ENCODE results near the gene ECM1. TPM values are rescaled to one million over a fixed set of nuclear protein-coding genes. Genes with fewer than 3 reads are reported as not detected.

Gene ECM1
- total RNA-seq, 1 experiment from 2014 or later, result 1.4 TPM

DNA sequence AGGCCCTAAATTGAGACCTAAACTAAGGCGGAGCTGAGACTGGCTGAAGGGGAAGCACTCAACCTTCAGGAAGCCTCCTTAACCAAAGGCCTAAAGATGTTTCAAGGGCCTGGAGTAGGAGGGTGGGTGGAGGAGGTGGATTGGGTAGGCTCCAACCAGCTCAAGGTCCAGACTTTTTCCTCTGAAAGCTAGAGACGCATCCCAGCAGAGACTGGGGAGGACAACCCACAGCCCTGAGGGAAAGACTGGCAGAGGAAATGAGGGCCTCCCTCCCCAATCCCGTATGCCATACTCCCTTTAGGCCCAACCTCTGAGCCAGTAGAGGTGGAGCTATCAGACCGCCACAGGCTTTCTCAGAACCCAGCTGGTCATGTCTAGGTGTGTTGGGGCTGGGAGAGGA is 1.1 kb downstream of the ECM1 start:
- no peak overlapping the region for H3K27ac ChIP-seq (ENCODE audit: insufficient read length, low read depth, low read length)
- peaks cover 23 to 47% (median 32%) of the 10 kb centered on the region in 3 experiments; a peak in 6 of 7 replicates for H3K36me3 Mint-ChIP-seq (ENCODE audit: insufficient read depth in 1 of 3, low read depth in 3 of 3)
- H3K4me3 Mint-ChIP-seq, result no peak overlapping the region
- no peaks in the 10 kb centered on the region for H3K79me1 ChIP-seq (ENCODE audit: insufficient read depth, low read depth, low read length, poor library complexity, severe bottlenecking)
- no peak for DNase-seq
- H4K20me1 ChIP-seq (ENCODE audit: control insufficient read depth, insufficient read depth, insufficient read length), result no peaks in the 10 kb centered on the region
- no peak overlapping the region for H3K4me2 ChIP-seq (ENCODE audit: insufficient read depth, insufficient read length, low read length)
- H4K8ac ChIP-seq (replicated peaks; ENCODE audit: insufficient read length, low read depth, low read length), result no peak overlapping the region
- no peak overlapping the region for H2BK20ac ChIP-seq (ENCODE audit: low read depth, low read length, poor library complexity, severe bottlenecking)
- H3K9me3 Mint-ChIP-seq, result no peaks in the 10 kb centered on the region
- H3K23me2 ChIP-seq (ENCODE audit: insufficient read length, low read depth, low read length, poor library complexity, severe bottlenecking), result no peaks in the 10 kb centered on the region
- no peaks in the 10 kb centered on the region for H3K9me3 ChIP-seq (ENCODE audit: control insufficient read depth, low read depth, low read length)
- no peaks in the 10 kb centered on the region for H3K27me3 ChIP-seq (ENCODE audit: insufficient read depth, low read length)
- H4K91ac ChIP-seq (ENCODE audit: insufficient read length, low read depth, low read length), result no peak overlapping the region
- H2BK5ac ChIP-seq (ENCODE audit: insufficient read length, low read length), result no peak overlapping the region
- no peaks in the 10 kb centered on the region for H3K79me2 ChIP-seq (ENCODE audit: insufficient read depth, low read length)
- H3K14ac ChIP-seq (ENCODE audit: insufficient read depth, low read length), result no peak overlapping the region
- H2AK5ac ChIP-seq (ENCODE audit: insufficient read length, low read length), result no peak overlapping the region
- H3K4me1 Mint-ChIP-seq, result peaks cover 5 to 6% of the 10 kb centered on the region in 2 experiments; a peak in 2 of 4 replicates
- no peaks in the 10 kb centered on the region for H3K4me1 ChIP-seq (ENCODE audit: insufficient read depth, low read length)
- H3K27ac Mint-ChIP-seq, result 0 out of 7 replicates have a peak overlapping the region, but pooled peaks of 1 of the 3 experiments have one; percentile 52
- no peak overlapping the region for H2BK15ac ChIP-seq (ENCODE audit: low read depth, low read length)
- no peak overlapping the region for H3T11ph ChIP-seq (ENCODE audit: low read length)
- H3K23ac ChIP-seq (ENCODE audit: insufficient read length, low read depth, low read length), result no peak overlapping the region
- no peak overlapping the region for H3K56ac ChIP-seq (ENCODE audit: insufficient read length, low read depth, low read length)
- H4K5ac ChIP-seq (ENCODE audit: insufficient read length, low read depth, low read length), result no peak overlapping the region
- WGBS (ENCODE audit: extremely low coverage, insufficient read length, low lambda C conversion rate), result no CpG with 5 or more reads among the region's 4 CpGs
- H3K9ac ChIP-seq (ENCODE audit: extremely low read depth, insufficient read length, low read length), result no peak overlapping the region
- H2BK120ac ChIP-seq (ENCODE audit: low read depth, low read length, poor library complexity, severe bottlenecking), result no peak overlapping the region
- no peak overlapping the region for H2AFZ ChIP-seq (ENCODE audit: low read length)
- H3K27me3 Mint-ChIP-seq (ENCODE audit: low read depth), result peaks cover 1% of the 10 kb centered on the region; the same call in 1 of the 2 replicates
- no peak overlapping the region for H3K18ac ChIP-seq (ENCODE audit: insufficient read length, low read depth, low read length)
- H2BK12ac ChIP-seq (ENCODE audit: insufficient read length, low read depth, low read length), result no peak overlapping the region
- H3K4ac ChIP-seq (ENCODE audit: low read depth, low read length), result no peak overlapping the region
- TF ChIP-seq, protein P1, sequence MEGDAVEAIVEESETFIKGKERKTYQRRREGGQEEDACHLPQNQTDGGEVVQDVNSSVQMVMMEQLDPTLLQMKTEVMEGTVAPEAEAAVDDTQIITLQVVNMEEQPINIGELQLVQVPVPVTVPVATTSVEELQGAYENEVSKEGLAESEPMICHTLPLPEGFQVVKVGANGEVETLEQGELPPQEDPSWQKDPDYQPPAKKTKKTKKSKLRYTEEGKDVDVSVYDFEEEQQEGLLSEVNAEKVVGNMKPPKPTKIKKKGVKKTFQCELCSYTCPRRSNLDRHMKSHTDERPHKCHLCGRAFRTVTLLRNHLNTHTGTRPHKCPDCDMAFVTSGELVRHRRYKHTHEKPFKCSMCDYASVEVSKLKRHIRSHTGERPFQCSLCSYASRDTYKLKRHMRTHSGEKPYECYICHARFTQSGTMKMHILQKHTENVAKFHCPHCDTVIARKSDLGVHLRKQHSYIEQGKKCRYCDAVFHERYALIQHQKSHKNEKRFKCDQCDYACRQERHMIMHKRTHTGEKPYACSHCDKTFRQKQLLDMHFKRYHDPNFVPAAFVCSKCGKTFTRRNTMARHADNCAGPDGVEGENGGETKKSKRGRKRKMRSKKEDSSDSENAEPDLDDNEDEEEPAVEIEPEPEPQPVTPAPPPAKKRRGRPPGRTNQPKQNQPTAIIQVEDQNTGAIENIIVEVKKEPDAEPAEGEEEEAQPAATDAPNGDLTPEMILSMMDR (conservative IDR thresholded peaks at IDR 0.05), result no peak

Measured in H9 (cell line).